Thoracic aorta (tissue), 2 donors: ENCODE measurements around the gene AK8. TPM values are rescaled to one million over a fixed set of nuclear protein-coding genes. Genes with fewer than 3 reads are reported as not detected.
"Not testable (repeated sequence)": the region's sequence is repeated elsewhere in the genome, so short reads cannot be mapped to it uniquely, and the experiment has no call there.

Experiments used
- ATAC-seq: fragments of 150-250 bp; one replicate; pipeline ENCODE4 v1.8.0; 2017; ENCODE audit warnings: low read depth; ENCODE audit not compliant: insufficient number of reproducible peaks, low FRiP score
- DNase-seq: peaks from one replicate; pipeline ENCODE4 v3.0.0-alpha.2; 2020; ENCODE audit warnings: low spot score
- H3K27ac ChIP-seq, 2 donors: fragments of 200-600 bp; sonication (generic); 1 replicate in 1 of 2; 2 replicates in 1 of 2; pipeline ENCODE4 v1.5.1; 2016; ENCODE audit warnings: mild to moderate bottlenecking in 2 of 2, moderate library complexity in 2 of 2
- H3K27me3 ChIP-seq: fragments of 200-600 bp; sonication (generic); replicated peaks from 2 replicates; pipeline ENCODE4 v1.6.0; 2016; ENCODE audit warnings: mild to moderate bottlenecking; ENCODE audit not compliant: insufficient read depth
- H3K36me3 ChIP-seq: fragments of 200-600 bp; sonication (generic); one replicate; pipeline ENCODE4 v1.5.1; 2016
- H3K4me1 ChIP-seq, 2 donors: fragments of 200-600 bp; sonication (generic); 1 replicate in 1 of 2; 2 replicates in 1 of 2; pipeline versions ENCODE4 v1.5.1 to v1.6.0; 2016; ENCODE audit warnings: low read depth in 2 of 2, mild to moderate bottlenecking in 1 of 2; ENCODE audit not compliant: control insufficient read depth in 1 of 2
- H3K4me3 ChIP-seq: fragments of 200-600 bp; sonication (generic); 2 replicates; pipeline ENCODE4 v1.5.1; 2016; ENCODE audit warnings: mild to moderate bottlenecking
- H3K9me3 ChIP-seq: fragments of 200-600 bp; sonication (generic); 2 replicates; pipeline ENCODE4 v1.5.1; 2016
- CTCF ChIP-seq: fragments of 200-600 bp; sonication (generic); IDR thresholded peaks from one replicate; pipeline ENCODE4 v1.5.1; 2019; ENCODE audit warnings: antibody characterized with exemption
- total RNA-seq, 2 donors: library from RNA; depleted of rRNA; stranded (reverse); fragments of >200 nt; gene quantifications; one replicate each; pipeline versions ENCODE4 v1.1.0 to v1.2.3, GENCODE V29; 2016

Gene AK8
- total RNA-seq, 2 donors from 2014 or later: 0.42 to 0.54 TPM

- Histone ChIP-seq H3K9me3 (no peaks in the 10 kb centered on the region), H3K27me3 (no peaks in the 10 kb centered on the region), H3K36me3 (no peaks in the 10 kb centered on the region), H3K27ac (no peak overlapping the region), H3K4me3 (no peak overlapping the region), H3K4me1 (peaks cover 3 to 11% of the 10 kb centered on the region in 2 donors)
- TF ChIP-seq CTCF: no peak
- DNase-seq: no peak
- ATAC-seq: no peak
These were observed 105.0 kb downstream of the AK8 start for GRCh38 chr9:132773093-132773492.

GRCh38 chr9:132771752-132772151, 106.3 kb downstream of the AK8 start:
- not testable (repeated sequence) for H3K36me3 ChIP-seq, H3K9me3 ChIP-seq, H3K4me3 ChIP-seq, H3K27me3 ChIP-seq, ATAC-seq, H3K27ac ChIP-seq, DNase-seq
- H3K4me1 ChIP-seq: peaks cover 3 to 11% of the 10 kb centered on the region in 2 donors

- ATAC-seq (no peak), DNase-seq (no peak)
- Histone ChIP-seq H3K9me3 (no peaks in the 10 kb centered on the region), H3K4me3 (peak overlapping the region; percentile 95), H3K4me1 (peaks cover 3 to 11% of the 10 kb centered on the region in 2 donors), H3K27ac (no peak overlapping the region), H3K36me3 (no peaks in the 10 kb centered on the region), H3K27me3 (no peaks in the 10 kb centered on the region)
- no peak for TF ChIP-seq CTCF
These were observed 107.2 kb downstream of the AK8 start for GRCh38 chr9:132770770-132771310.

GRCh38 chr9:132769906-132770769, 107.9 kb downstream of the AK8 start:
- no peak for DNase-seq
- peak overlapping the region; percentile 95 for H3K4me3 ChIP-seq
- peaks cover 3 to 11% of the 10 kb centered on the region in 2 donors for H3K4me1 ChIP-seq
- H3K9me3 ChIP-seq: no peaks in the 10 kb centered on the region
- H3K27me3 ChIP-seq: no peaks in the 10 kb centered on the region
- no peak for TF ChIP-seq CTCF
- no peaks in the 10 kb centered on the region for H3K36me3 ChIP-seq
- no peak for ATAC-seq
- H3K27ac ChIP-seq: peak overlapping the region; percentile 67 to 68

GRCh38 chr9:132768932-132769905, 108.9 kb downstream of the AK8 start:
- peak; percentile 69 for ATAC-seq

More at GRCh38 chr9:132768932-132769905, 108.9 kb downstream of the AK8 start:
- no peak for DNase-seq
- no peaks in the 10 kb centered on the region for H3K36me3 ChIP-seq
- H3K27ac ChIP-seq: peak overlapping the region; percentile 67 to 68
- no peaks in the 10 kb centered on the region for H3K9me3 ChIP-seq
- peak overlapping the region; percentile 95 for H3K4me3 ChIP-seq
- peak; percentile 62 for TF ChIP-seq CTCF
- H3K27me3 ChIP-seq: no peaks in the 10 kb centered on the region
- peaks cover 3 to 11% of the 10 kb centered on the region in 2 donors for H3K4me1 ChIP-seq
